T-helper 17 cell (primary cell): ENCODE data around the gene SLCO4A1. TPM values are rescaled to one million over a fixed set of nuclear protein-coding genes. Genes with fewer than 3 reads are reported as not detected.

Experiments used
- ATAC-seq: fragments of 150-1000 bp; cut with Tn5 transposase; 2 replicates; pipeline ENCODE4 v1.10.0; 2021; ENCODE audit warnings: mild to moderate bottlenecking, moderate library complexity
- DNase-seq, 3 donors: peaks; one replicate each; pipeline versions ENCODE4 v3.0.0 to v3.0.0-alpha.2; 2020 to 2021
- H3K9me3 ChIP-seq: one replicate; pipeline ENCODE4 v1.7.0; 2013; ENCODE audit warnings: low read length, mild to moderate bottlenecking; ENCODE audit not compliant: control insufficient read depth, poor library complexity, severe bottlenecking
- H3K27ac Mint-ChIP-seq: one replicate; pipeline ENCODE4 v1.8.0; 2022; ENCODE audit warnings: mild to moderate bottlenecking, moderate library complexity, mixed read lengths
- H3K27me3 Mint-ChIP-seq: one replicate; pipeline ENCODE4 v1.8.0; 2022; ENCODE audit warnings: mixed read lengths
- H3K36me3 Mint-ChIP-seq: one replicate; pipeline ENCODE4 v1.8.0; 2022; ENCODE audit warnings: low read depth, mixed read lengths
- H3K4me1 Mint-ChIP-seq: one replicate; pipeline ENCODE4 v1.8.0; 2022; ENCODE audit warnings: mild to moderate bottlenecking, mixed read lengths
- H3K4me3 Mint-ChIP-seq: one replicate; pipeline ENCODE4 v1.8.0; 2022; ENCODE audit warnings: mild to moderate bottlenecking, moderate library complexity, mixed read lengths
- total RNA-seq, 4 donors: library from RNA in 2 of 4; stranded (reverse) in 2 of 4; gene quantifications; one replicate each; pipeline ENCODE4 v1.2.3 and lab custom pipeline; 2022 to 2026

The SLCO4A1 gene
- total RNA-seq, 2 donors from 2014 or later = 1.9 TPM

DNA sequence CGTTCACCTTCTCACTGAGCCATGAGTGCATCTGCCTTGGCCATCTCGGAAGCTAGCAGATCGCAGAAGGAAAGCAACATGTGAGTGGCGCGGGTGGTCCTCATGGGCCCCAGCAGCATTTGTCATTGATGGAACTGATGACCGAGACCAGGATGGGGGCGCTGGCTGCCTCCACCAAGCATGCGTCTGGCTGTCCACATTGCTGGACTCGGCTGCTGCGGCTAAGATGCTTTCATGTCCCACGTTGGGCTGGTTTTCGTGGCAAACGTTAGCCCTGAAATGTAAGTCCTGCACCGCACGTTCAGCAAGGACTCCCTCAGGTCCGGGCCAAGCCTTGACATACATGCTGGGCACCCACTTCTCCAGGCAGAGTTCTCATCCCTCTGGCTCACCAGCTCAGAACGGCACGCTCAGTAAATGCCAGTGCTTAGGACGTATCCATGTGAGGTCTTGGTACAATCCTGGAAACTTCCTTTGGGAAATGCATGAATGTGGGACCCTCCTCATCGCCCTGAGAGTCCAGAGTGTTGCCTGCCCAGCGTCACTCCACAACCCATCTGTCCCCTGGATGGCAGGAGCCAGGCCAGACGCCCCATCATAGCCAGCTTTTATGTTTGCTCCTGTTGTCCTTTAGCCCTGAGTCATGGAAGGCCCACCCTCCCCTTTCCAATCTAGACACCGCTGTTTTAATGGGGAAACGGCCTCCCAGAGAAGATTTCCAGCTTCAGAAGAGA, 8.4 kb downstream of the SLCO4A1 start:
- no peak for DNase-seq
- H3K4me3 Mint-ChIP-seq = peak overlapping the region; percentile 89

GRCh38 chr20:62651285-62652021, 9.2 kb downstream of the SLCO4A1 start:
- peak; percentile 82 for ATAC-seq
- H3K27ac Mint-ChIP-seq = peak overlapping the region; percentile 95
- DNase-seq = peak; percentile 55 to 81 (median 80)
- H3K4me1 Mint-ChIP-seq = peaks cover 17% of the 10 kb centered on the region
- H3K36me3 Mint-ChIP-seq = no peaks in the 10 kb centered on the region
- H3K9me3 ChIP-seq = no peaks in the 10 kb centered on the region
- H3K27me3 Mint-ChIP-seq = no peaks in the 10 kb centered on the region
- H3K4me3 Mint-ChIP-seq = peak overlapping the region; percentile 89

More for the DNA sequence above, 8.4 kb downstream of the SLCO4A1 start:
- no peaks in the 10 kb centered on the region for H3K9me3 ChIP-seq
- no peak for ATAC-seq
- Mint-ChIP-seq H3K4me1 (peaks cover 17% of the 10 kb centered on the region), H3K27me3 (no peaks in the 10 kb centered on the region), H3K27ac (peak overlapping the region; percentile 95), H3K36me3 (no peaks in the 10 kb centered on the region)

GRCh38 chr20:62652041-62652893, 10.0 kb downstream of the SLCO4A1 start:
- Mint-ChIP-seq H3K27me3 (no peaks in the 10 kb centered on the region), H3K36me3 (no peaks in the 10 kb centered on the region), H3K4me1 (peaks cover 14% of the 10 kb centered on the region), H3K27ac (peak overlapping the region; percentile 95), H3K4me3 (peak overlapping the region; percentile 89)
- no peaks in the 10 kb centered on the region for H3K9me3 ChIP-seq
- ATAC-seq (peak; percentile 71), DNase-seq (peak; percentile 27 to 47 (median 40))

DNA sequence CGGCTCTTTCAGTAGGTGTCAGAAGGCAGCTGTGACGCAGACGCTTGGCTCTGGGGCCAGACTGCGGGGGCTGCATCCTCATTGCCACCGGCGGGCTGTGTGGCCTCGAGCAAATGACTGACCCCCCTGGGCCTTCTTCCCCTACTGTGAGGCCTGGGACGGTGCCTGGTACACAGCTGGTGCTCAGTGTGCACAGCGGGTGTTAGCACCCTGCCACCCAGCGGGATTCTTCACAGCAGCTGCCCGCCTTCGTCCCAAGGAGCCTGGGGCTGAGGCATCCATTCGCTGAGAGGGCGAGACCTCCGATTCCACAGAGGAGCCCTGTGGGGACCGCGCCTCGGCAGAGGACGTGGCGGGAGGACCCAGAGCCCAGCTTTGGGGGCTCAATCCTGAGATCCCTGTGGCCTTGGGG, 10.6 kb downstream of the SLCO4A1 start:
- no peaks in the 10 kb centered on the region for H3K9me3 ChIP-seq
- Mint-ChIP-seq H3K27me3 (no peaks in the 10 kb centered on the region), H3K27ac (peak overlapping the region; percentile 95), H3K4me1 (peaks cover 14% of the 10 kb centered on the region), H3K4me3 (peak overlapping the region; percentile 89), H3K36me3 (no peaks in the 10 kb centered on the region)
- ATAC-seq (no peak), DNase-seq (no peak)

- H3K27ac Mint-ChIP-seq = peak overlapping the region; percentile 27
Measured at GRCh38 chr20:62653373-62653772, 11.1 kb downstream of the SLCO4A1 start.

DNA sequence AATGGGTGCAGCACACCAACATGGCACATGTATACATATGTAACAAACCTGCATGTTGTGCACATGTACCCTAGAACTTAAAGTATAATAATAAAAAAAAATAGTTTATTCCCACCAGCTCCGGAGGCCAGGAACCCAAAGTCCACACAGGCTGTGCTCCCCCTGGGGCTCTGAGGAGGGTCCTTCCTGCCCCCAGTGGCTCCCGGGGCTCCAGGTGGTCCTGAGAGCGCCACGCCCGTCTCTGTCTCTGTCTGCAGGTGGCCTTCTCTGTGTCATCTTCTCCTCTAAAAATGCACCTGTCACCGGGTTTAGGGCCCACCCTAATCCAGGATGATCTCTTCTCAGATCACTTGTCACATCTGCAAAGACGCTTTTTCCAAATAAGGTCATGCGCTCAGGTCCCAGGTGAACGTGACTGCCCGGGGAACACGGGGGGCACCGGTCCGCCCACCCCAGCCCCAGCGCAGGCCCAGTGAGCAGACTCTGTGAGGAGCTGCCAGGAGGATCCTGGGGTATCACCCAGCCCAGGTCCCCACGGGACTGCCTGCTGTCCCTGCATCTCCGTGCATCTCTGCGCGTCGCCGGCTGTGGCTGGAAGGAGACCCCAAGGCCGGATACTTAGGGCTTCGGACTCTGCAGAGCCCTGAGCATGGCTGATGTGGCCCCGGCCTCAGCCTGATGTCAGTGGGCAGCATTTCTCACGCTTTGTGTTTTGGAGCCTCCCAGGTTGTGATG, 11.8 kb downstream of the SLCO4A1 start:
- ATAC-seq = no peak

More at GRCh38 chr20:62653373-62653772, 11.1 kb downstream of the SLCO4A1 start:
- no peak for ATAC-seq
- no peak for DNase-seq
- Mint-ChIP-seq H3K4me1 (peaks cover 14% of the 10 kb centered on the region), H3K36me3 (no peaks in the 10 kb centered on the region), H3K27me3 (no peaks in the 10 kb centered on the region), H3K4me3 (no peak overlapping the region)
- H3K9me3 ChIP-seq = no peaks in the 10 kb centered on the region

GRCh38 chr20:62655282-62656196, 13.2 kb downstream of the SLCO4A1 start:
- Mint-ChIP-seq H3K36me3 (peaks cover 2% of the 10 kb centered on the region), H3K27me3 (no peaks in the 10 kb centered on the region), H3K4me3 (no peak overlapping the region), H3K27ac (no peak overlapping the region), H3K4me1 (peaks cover 17% of the 10 kb centered on the region)
- no peaks in the 10 kb centered on the region for H3K9me3 ChIP-seq
- DNase-seq = no peak
- no peak for ATAC-seq

More for the DNA sequence above, 11.8 kb downstream of the SLCO4A1 start:
- H3K27me3 Mint-ChIP-seq = no peaks in the 10 kb centered on the region
- H3K27ac Mint-ChIP-seq = peak overlapping the region; percentile 54
- H3K4me3 Mint-ChIP-seq = peak overlapping the region; percentile 52
- peaks cover 17% of the 10 kb centered on the region for H3K4me1 Mint-ChIP-seq
- H3K9me3 ChIP-seq = no peaks in the 10 kb centered on the region
- no peak for DNase-seq
- peaks cover 2% of the 10 kb centered on the region for H3K36me3 Mint-ChIP-seq

DNA sequence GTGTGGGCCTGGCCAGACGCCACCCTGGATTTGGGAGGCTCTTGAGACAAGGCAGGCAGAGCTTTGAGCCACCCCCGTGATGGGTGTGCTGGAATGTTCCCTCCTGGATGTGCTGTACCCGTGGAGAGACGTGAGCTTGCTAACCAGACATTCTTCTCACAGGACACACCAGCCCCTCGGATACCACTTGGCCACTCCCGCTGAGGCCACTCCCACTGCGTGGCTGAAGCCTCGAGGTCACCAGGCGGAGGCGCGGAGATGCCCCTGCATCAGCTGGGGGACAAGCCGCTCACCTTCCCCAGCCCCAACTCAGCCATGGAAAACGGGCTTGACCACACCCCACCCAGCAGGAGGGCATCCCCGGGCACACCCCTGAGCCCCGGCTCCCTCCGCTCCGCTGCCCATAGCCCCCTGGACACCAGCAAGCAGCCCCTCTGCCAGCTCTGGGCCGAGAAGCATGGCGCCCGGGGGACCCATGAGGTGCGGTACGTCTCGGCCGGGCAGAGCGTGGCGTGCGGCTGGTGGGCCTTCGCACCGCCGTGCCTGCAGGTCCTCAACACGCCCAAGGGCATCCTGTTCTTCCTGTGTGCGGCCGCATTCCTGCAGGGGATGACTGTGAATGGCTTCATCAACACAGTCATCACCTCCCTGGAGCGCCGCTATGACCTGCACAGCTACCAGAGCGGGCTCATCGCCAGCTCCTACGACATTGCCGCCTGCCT, 14.1 kb downstream of the SLCO4A1 start:
- H3K36me3 Mint-ChIP-seq = peaks cover 2% of the 10 kb centered on the region
- no peak for DNase-seq
- H3K9me3 ChIP-seq = no peaks in the 10 kb centered on the region
- ATAC-seq = no peak
- H3K4me3 Mint-ChIP-seq = no peak overlapping the region
- peaks cover 12% of the 10 kb centered on the region for H3K4me1 Mint-ChIP-seq
- H3K27ac Mint-ChIP-seq = no peak overlapping the region
- H3K27me3 Mint-ChIP-seq = no peaks in the 10 kb centered on the region

DNA sequence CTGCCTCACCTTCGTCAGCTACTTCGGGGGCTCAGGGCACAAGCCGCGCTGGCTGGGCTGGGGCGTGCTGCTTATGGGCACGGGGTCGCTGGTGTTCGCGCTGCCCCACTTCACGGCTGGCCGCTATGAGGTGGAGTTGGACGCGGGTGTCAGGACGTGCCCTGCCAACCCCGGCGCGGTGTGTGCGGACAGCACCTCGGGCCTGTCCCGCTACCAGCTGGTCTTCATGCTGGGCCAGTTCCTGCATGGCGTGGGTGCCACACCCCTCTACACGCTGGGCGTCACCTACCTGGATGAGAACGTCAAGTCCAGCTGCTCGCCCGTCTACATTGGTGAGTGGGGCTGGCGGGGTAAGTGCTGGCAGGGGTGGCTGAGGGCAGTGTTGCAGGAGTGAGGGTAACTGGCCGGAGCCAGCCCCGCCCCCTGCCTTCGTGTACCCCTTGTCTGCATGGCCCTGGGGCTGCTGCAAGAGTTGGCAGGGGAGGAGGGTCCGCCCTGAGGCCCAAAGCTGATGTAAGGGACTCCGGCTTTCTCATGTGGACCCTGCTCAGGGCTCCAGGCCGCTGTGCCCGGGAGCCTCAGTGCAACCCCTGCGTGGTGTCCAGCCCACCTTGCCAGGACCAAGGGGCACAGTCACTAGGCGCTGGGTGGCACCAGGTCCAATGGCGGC, 14.8 kb downstream of the SLCO4A1 start:
- Mint-ChIP-seq H3K27me3 (no peaks in the 10 kb centered on the region), H3K4me3 (no peak overlapping the region), H3K4me1 (peaks cover 6% of the 10 kb centered on the region), H3K27ac (no peak overlapping the region), H3K36me3 (peaks cover 2% of the 10 kb centered on the region)
- no peaks in the 10 kb centered on the region for H3K9me3 ChIP-seq
- DNase-seq (no peak), ATAC-seq (no peak)

- Mint-ChIP-seq H3K27me3 (no peaks in the 10 kb centered on the region), H3K36me3 (peaks cover 2% of the 10 kb centered on the region), H3K4me1 (peaks cover 3% of the 10 kb centered on the region), H3K27ac (no peak overlapping the region), H3K4me3 (no peak overlapping the region)
- ATAC-seq = no peak
- H3K9me3 ChIP-seq = no peaks in the 10 kb centered on the region
- DNase-seq = no peak
Measured at GRCh38 chr20:62657589-62657942, 15.3 kb downstream of the SLCO4A1 start.

DNA sequence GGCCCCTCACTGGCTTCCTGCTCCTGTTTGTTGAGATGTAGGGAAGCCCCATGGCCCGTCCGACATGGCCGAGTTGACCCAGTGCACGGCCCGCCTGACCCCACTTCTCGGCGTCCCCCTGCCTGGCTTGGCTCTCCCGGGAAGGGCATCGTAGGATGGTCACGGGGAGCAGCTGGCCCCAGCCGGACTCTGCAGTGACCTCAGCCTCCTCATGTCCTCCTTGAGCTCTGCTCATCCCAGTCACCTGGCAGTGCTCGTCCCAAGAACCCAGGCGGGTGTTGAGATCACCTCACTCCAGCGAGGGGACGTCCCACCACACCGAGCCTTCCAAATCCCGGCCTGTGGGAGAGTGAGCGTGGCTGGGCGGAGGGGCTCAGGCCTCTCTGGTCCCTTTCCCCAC, 15.7 kb downstream of the SLCO4A1 start:
- ATAC-seq (no peak), DNase-seq (no peak)
- Mint-ChIP-seq H3K27me3 (no peaks in the 10 kb centered on the region), H3K27ac (no peak overlapping the region), H3K4me1 (peaks cover 3% of the 10 kb centered on the region), H3K36me3 (peaks cover 2% of the 10 kb centered on the region), H3K4me3 (no peak overlapping the region)
- no peaks in the 10 kb centered on the region for H3K9me3 ChIP-seq
